Breast epithelium (tissue), 4 donors: ENCODE data around the gene ANO2. TPM values are rescaled to one million over a fixed set of nuclear protein-coding genes. Genes with fewer than 3 reads are reported as not detected.

ENCODE experiments used
- DNase-seq, 2 donors: peaks; one replicate each; pipeline ENCODE4 v3.0.0-alpha.2; 2019; ENCODE audit warnings: low spot score in 2 of 2
- H3K27ac ChIP-seq, 2 donors: fragments of 200-600 bp; sonication (generic) in 1 of 2; one replicate each; pipeline ENCODE4 v1.5.1; 2016 to 2019; ENCODE audit warnings: mild to moderate bottlenecking in 1 of 2
- H3K27me3 ChIP-seq, 2 donors: fragments of 200-600 bp; sonication (generic) in 1 of 2; one replicate each; pipeline versions ENCODE4 v1.5.1 to v1.6.0; 2017 to 2019; ENCODE audit warnings: control low read depth in 1 of 2, mild to moderate bottlenecking in 1 of 2
- H3K36me3 ChIP-seq: fragments of 200-600 bp; one replicate; pipeline ENCODE4 v1.5.1; 2019
- H3K4me1 ChIP-seq, 2 donors: fragments of 200-600 bp; sonication (generic); one replicate each; pipeline ENCODE4 v1.5.1; 2016 to 2019; ENCODE audit warnings: control low read depth in 1 of 2
- H3K4me3 ChIP-seq, 3 donors: fragments of 200-600 bp; sonication (generic); 1 replicate in 2 of 3; 2 replicates in 1 of 3; pipeline ENCODE4 v1.5.1; 2016 to 2019; ENCODE audit warnings: mild to moderate bottlenecking in 3 of 3, moderate library complexity in 2 of 3
- H3K9me3 ChIP-seq, 2 donors: fragments of 200-600 bp; sonication (generic) in 1 of 2; one replicate each; pipeline ENCODE4 v1.5.1; 2016 to 2019; ENCODE audit warnings: control low read depth in 1 of 2
- POLR2A ChIP-seq: fragments of 450-650 bp; IDR thresholded peaks from one replicate; pipeline ENCODE4 v1.6.1; 2016; ENCODE audit warnings: antibody characterized with exemption, mild to moderate bottlenecking, moderate library complexity
- POLR2AphosphoS5 ChIP-seq, 3 donors: sonication (generic); formaldehyde crosslinking; IDR thresholded peaks; one replicate each; pipeline ENCODE4 v1.6.1; 2017; ENCODE audit warnings: antibody characterized with exemption in 3 of 3
- intact Hi-C: fragments of 100-400 bp; cut with DNase I; formaldehyde crosslinking; loops from one replicate; pipeline ENCODE4 v1.15.1; 2023; ENCODE audit warnings: low total_unique reads
- total RNA-seq, 3 donors: library from RNA; depleted of rRNA; stranded (reverse); fragments of >200 nt; gene quantifications; one replicate each; pipeline ENCODE4 v1.1.0, GENCODE V29; 2016
- TF ChIP-seq, protein P1 (sequence below), 3 donors: fragments of 450-650 bp; IDR thresholded peaks; one replicate each; pipeline ENCODE4 v1.5.1; 2016 to 2017; ENCODE audit warnings: antibody characterized with exemption in 3 of 3, mild to moderate bottlenecking in 3 of 3, moderate library complexity in 3 of 3

ANO2 gene
- total RNA-seq, 3 donors from 2014 or later, result 5.0 to 33.1 (median 16.8) TPM

- Histone ChIP-seq H3K36me3 (no peaks in the 10 kb centered on the region), H3K4me3 (no peak overlapping the region), H3K4me1 (no peaks in the 10 kb centered on the region), H3K9me3 (no peaks in the 10 kb centered on the region), H3K27ac (peak overlapping the region in 1 of 2 donors; percentile 13), H3K27me3 (no peaks in the 10 kb centered on the region)
- intact Hi-C loops, result no loop called here
- no peak for DNase-seq
- TF ChIP-seq, protein P1, sequence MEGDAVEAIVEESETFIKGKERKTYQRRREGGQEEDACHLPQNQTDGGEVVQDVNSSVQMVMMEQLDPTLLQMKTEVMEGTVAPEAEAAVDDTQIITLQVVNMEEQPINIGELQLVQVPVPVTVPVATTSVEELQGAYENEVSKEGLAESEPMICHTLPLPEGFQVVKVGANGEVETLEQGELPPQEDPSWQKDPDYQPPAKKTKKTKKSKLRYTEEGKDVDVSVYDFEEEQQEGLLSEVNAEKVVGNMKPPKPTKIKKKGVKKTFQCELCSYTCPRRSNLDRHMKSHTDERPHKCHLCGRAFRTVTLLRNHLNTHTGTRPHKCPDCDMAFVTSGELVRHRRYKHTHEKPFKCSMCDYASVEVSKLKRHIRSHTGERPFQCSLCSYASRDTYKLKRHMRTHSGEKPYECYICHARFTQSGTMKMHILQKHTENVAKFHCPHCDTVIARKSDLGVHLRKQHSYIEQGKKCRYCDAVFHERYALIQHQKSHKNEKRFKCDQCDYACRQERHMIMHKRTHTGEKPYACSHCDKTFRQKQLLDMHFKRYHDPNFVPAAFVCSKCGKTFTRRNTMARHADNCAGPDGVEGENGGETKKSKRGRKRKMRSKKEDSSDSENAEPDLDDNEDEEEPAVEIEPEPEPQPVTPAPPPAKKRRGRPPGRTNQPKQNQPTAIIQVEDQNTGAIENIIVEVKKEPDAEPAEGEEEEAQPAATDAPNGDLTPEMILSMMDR (IDR thresholded peaks at IDR 0.05), result no peak
- no peak for TF ChIP-seq POLR2A
- TF ChIP-seq POLR2AphosphoS5 (IDR thresholded peaks at IDR 0.05), result no peak
These were observed 367.8 kb downstream of the ANO2 start for GRCh38 chr12:5577211-5577612.

GRCh38 chr12:5575987-5576386 lies 369.1 kb downstream of the ANO2 start:
- TF ChIP-seq POLR2AphosphoS5 (IDR thresholded peaks at IDR 0.05), result no peak
- TF ChIP-seq POLR2A, result no peak
- TF ChIP-seq, protein P1 (IDR thresholded peaks at IDR 0.05), result no peak
- intact Hi-C loops, result no loop called here
- Histone ChIP-seq H3K4me1 (no peaks in the 10 kb centered on the region), H3K9me3 (no peaks in the 10 kb centered on the region), H3K27ac (no peak overlapping the region), H3K4me3 (no peak overlapping the region), H3K36me3 (no peaks in the 10 kb centered on the region), H3K27me3 (peaks cover 0 to 2% of the 10 kb centered on the region in 2 donors)
- no peak for DNase-seq

DNA sequence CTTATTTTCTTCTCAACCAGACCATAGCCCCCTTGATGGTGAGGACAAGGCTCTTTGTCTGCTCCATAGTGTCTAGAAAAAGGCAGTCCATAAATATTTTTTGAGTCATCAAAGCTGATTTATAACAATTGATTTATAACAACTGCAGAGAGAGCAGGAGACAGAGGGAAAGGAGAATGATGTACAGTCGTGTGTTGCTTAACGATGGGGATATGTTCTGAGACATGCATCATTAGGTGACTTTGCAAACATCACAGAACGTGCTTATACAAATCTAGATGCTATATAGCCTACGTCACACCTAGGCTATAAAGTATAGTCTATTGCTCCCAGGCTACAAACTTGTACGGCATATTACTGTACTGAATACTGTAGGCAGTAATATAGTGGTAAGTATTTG lies 369.8 kb downstream of the ANO2 start:
- intact Hi-C loops, result no loop called here
- Histone ChIP-seq H3K4me3 (no peak overlapping the region), H3K27ac (no peak overlapping the region), H3K36me3 (no peaks in the 10 kb centered on the region), H3K9me3 (no peaks in the 10 kb centered on the region), H3K27me3 (peaks cover 0 to 6% of the 10 kb centered on the region in 2 donors), H3K4me1 (no peaks in the 10 kb centered on the region)
- no peak for TF ChIP-seq POLR2A
- TF ChIP-seq POLR2AphosphoS5 (IDR thresholded peaks at IDR 0.05), result no peak
- TF ChIP-seq, protein P1 (IDR thresholded peaks at IDR 0.05), result no peak
- DNase-seq, result no peak

DNA sequence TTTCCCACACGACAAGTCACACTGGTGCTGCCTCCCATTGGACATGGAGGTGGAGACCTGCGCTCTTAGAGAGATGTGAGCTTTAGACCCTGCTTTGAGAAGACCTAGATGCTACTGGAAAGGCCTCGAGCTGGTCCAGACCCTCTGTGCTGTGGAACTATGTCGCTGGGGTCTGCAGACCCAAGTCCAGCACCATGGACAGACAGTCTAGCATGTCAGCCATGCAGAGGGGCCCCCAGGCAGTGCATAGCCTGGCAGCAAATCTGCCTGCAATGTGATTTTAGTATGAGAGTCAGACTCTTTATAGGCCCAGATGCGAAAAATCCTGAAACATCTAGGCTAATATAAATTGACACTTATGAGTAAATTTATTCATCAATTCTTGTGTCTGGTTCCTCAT lies 371.7 kb downstream of the ANO2 start:
- Histone ChIP-seq H3K4me1 (no peaks in the 10 kb centered on the region), H3K27ac (no peak overlapping the region), H3K4me3 (no peak overlapping the region), H3K9me3 (no peaks in the 10 kb centered on the region), H3K27me3 (peaks cover 0 to 6% of the 10 kb centered on the region in 2 donors), H3K36me3 (no peaks in the 10 kb centered on the region)
- intact Hi-C loops, result no loop called here
- no peak for TF ChIP-seq POLR2A
- DNase-seq, result no peak

DNA sequence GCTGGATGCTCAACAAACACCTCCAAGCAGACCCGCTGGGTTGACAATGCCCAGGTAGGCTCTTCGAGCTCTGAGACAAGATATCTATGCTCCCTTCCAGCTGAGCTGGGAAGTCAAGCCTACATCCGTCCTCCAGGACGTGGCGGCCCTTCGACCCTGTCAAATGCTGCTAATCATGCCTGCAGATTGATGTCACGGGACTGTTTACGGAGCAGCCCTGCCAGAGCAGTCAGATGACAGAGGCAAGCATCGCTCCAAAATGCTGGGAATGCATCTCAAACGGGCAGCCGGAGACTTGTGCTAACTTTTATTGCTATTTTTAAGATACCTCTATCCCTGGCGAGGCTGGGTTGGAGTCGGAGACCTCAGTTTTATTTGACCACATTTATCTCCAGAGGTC lies 373.9 kb downstream of the ANO2 start:
- Histone ChIP-seq H3K9me3 (no peaks in the 10 kb centered on the region), H3K27me3 (peaks cover 0 to 6% of the 10 kb centered on the region in 2 donors), H3K36me3 (no peaks in the 10 kb centered on the region), H3K4me3 (no peak overlapping the region), H3K4me1 (no peaks in the 10 kb centered on the region), H3K27ac (no peak overlapping the region)
- intact Hi-C loops, result no loop called here
- no peak for DNase-seq
- TF ChIP-seq POLR2A (no peak), POLR2AphosphoS5 (IDR thresholded peaks at IDR 0.05) (no peak)
- TF ChIP-seq, protein P1 (IDR thresholded peaks at IDR 0.05), result no peak

DNA sequence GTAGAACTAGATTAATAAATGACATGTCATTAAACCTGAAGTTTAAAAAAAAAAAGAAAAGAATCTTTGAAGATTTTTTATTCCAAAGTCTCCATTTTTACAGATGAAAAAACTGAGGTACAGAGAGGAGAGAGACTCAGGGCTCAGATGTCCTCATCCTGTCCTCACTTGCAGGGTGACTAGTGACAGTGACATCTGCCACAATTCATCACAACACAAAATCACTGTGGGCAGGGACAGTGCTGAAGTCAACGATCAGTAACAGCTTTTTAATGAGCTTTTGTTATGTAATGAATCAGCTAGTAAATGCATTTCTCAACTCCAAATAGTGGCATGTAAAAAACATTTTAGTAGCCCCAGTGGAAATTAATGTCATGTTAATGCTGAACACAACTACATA lies 374.6 kb downstream of the ANO2 start:
- intact Hi-C loops, result no loop called here
- H3K27ac ChIP-seq, result no peak overlapping the region
- TF ChIP-seq, protein P1 (IDR thresholded peaks at IDR 0.05), result no peak
- TF ChIP-seq POLR2AphosphoS5 (IDR thresholded peaks at IDR 0.05), result no peak
- no peaks in the 10 kb centered on the region for H3K9me3 ChIP-seq
- peaks cover 0 to 6% of the 10 kb centered on the region in 2 donors for H3K27me3 ChIP-seq
- no peaks in the 10 kb centered on the region for H3K4me1 ChIP-seq
- no peak for DNase-seq
- H3K4me3 ChIP-seq, result no peak overlapping the region
- no peaks in the 10 kb centered on the region for H3K36me3 ChIP-seq
